HepG2 (cell line): ENCODE measurements around the gene AFAP1. TPM values are rescaled to one million over a fixed set of nuclear protein-coding genes. Genes with fewer than 3 reads are reported as not detected.

Experiments used
- ATF7-NPFF ChIP-seq: sonication (generic); formaldehyde crosslinking; IDR thresholded peaks from 2 replicates; pipeline ENCODE4 v1.8.1; 2023; ENCODE audit warnings: mild to moderate bottlenecking, low read depth, missing genetic modification reagents, moderate library complexity
- HNRNPK ChIP-seq: fragments of 200-400 bp; formaldehyde crosslinking; IDR thresholded peaks from 2 replicates; pipeline ENCODE4 v1.6.1; 2018; ENCODE audit warnings: low read length, low read depth, moderate library complexity, mild to moderate bottlenecking; ENCODE audit not compliant: poor library complexity, severe bottlenecking
- HNRNPLL ChIP-seq: fragments of 200-400 bp; formaldehyde crosslinking; IDR thresholded peaks from 2 replicates; pipeline ENCODE4 v1.6.1; 2017; ENCODE audit warnings: mild to moderate bottlenecking, low read depth, low read length; ENCODE audit not compliant: poor library complexity, severe bottlenecking
- MBD4 ChIP-seq: IDR thresholded peaks from 2 replicates; pipeline ENCODE4 v1.6.1; 2012; ENCODE audit warnings: low read length, inconsistent platforms, borderline replicate concordance
- MBNL3 ChIP-seq: fragments of 250-450 bp; sonication (Bioruptor Pico); conservative IDR thresholded peaks from 2 replicates; pipeline ENCODE4 v1.8.0; 2022; ENCODE audit warnings: mild to moderate bottlenecking, inconsistent platforms
- NAIF1 ChIP-seq: sonication (generic); formaldehyde crosslinking; IDR thresholded peaks from 2 replicates; pipeline ENCODE4 v1.5.0; 2020; ENCODE audit warnings: mild to moderate bottlenecking, missing genetic modification reagents, borderline replicate concordance
- PHF20 ChIP-seq: sonication (generic); formaldehyde crosslinking; IDR thresholded peaks from 2 replicates; pipeline ENCODE4 v1.5.0; 2020; ENCODE audit warnings: mild to moderate bottlenecking, missing genetic modification reagents
- TBP ChIP-seq: sonication (generic); formaldehyde crosslinking; IDR thresholded peaks from 2 replicates; pipeline ENCODE4 v1.5.0; 2020; ENCODE audit warnings: missing genetic modification reagents
- ZNF121 ChIP-seq: sonication (generic); formaldehyde crosslinking; IDR thresholded peaks from 2 replicates; pipeline ENCODE4 v1.5.0; 2020; ENCODE audit warnings: mild to moderate bottlenecking, missing genetic modification reagents
- ZNF331 ChIP-seq: sonication (generic); formaldehyde crosslinking; IDR thresholded peaks from 2 replicates; pipeline ENCODE4 v1.4.0; 2020; ENCODE audit warnings: missing genetic modification reagents
- ZNF34 ChIP-seq: sonication (generic); formaldehyde crosslinking; IDR thresholded peaks from 2 replicates; pipeline ENCODE4 v1.4.0; 2020; ENCODE audit warnings: mild to moderate bottlenecking, missing genetic modification reagents, borderline replicate concordance
- ZNF562 ChIP-seq: sonication (generic); formaldehyde crosslinking; IDR thresholded peaks from 2 replicates; pipeline ENCODE4 v1.8.0; 2022; ENCODE audit warnings: missing genetic modification reagents, borderline replicate concordance
- ZNF772 ChIP-seq: sonication (generic); formaldehyde crosslinking; IDR thresholded peaks from 2 replicates; pipeline ENCODE4 v1.5.0; 2020; ENCODE audit warnings: mild to moderate bottlenecking, missing genetic modification reagents
- polyA plus RNA-seq, 8 experiments: library from polyadenylated mRNA; depleted of rRNA in 3 of 8; stranded (reverse) in 7 of 8; unstranded in 1 of 8; fragments of >200 nt; fragmentation: Illumina TruSeq in 4 of 8; extraction: Trizol in 4 of 8; gene quantifications; 2 replicates each; pipeline versions ENCODE4 v1.2.1 to v1.2.3, GENCODE V29; 2011 to 2016; ENCODE audit warnings: low read depth in 4 of 8, missing spikeins in 1 of 8, mixed read lengths in 1 of 8; ENCODE audit not compliant: insufficient read depth in 1 of 8
- total RNA-seq, 5 experiments: library from RNA; depleted of rRNA; stranded (reverse); fragments of >200 nt; fragmentation: Illumina TruSeq; extraction: Trizol; gene quantifications; 2 replicates each; pipeline ENCODE4 v1.2.3, GENCODE V29; 2016; ENCODE audit warnings: low read depth in 1 of 5
- TF ChIP-seq, protein P1 (sequence below): sonication (generic); formaldehyde crosslinking; IDR thresholded peaks from 2 replicates; pipeline ENCODE4 v1.4.0; 2020; ENCODE audit warnings: mild to moderate bottlenecking, missing genetic modification reagents, borderline replicate concordance
- TF ChIP-seq, protein P2 (sequence below), 2 experiments: fragments of 450-650 bp in 1 of 2; sonication (generic) in 1 of 2; formaldehyde crosslinking; IDR thresholded peaks; 2 replicates each; pipeline versions ENCODE4 v1.5.0 to v1.8.0; 2020 to 2022; ENCODE audit warnings: mild to moderate bottlenecking in 1 of 2, missing genetic modification reagents in 1 of 2
- TF ChIP-seq, protein P3 (sequence below): sonication (generic); formaldehyde crosslinking; conservative IDR thresholded peaks from 2 replicates; pipeline ENCODE4 v1.8.0; 2022; ENCODE audit warnings: mild to moderate bottlenecking, moderate library complexity, missing genetic modification reagents
- TF ChIP-seq, protein P4 (sequence below): sonication (generic); formaldehyde crosslinking; IDR thresholded peaks from 2 replicates; pipeline ENCODE4 v1.4.0; 2020; ENCODE audit warnings: mild to moderate bottlenecking, missing genetic modification reagents
- TF ChIP-seq, protein P5 (sequence below): fragments of 450-650 bp; IDR thresholded peaks from 2 replicates; pipeline ENCODE4 v1.6.1; 2017

AFAP1 gene
- total and polyA plus RNA-seq, 2 of the 13 experiments (the other 11 are each of a cell fraction or from before 2014, with no cell fraction given), result 2.5 TPM

DNA sequence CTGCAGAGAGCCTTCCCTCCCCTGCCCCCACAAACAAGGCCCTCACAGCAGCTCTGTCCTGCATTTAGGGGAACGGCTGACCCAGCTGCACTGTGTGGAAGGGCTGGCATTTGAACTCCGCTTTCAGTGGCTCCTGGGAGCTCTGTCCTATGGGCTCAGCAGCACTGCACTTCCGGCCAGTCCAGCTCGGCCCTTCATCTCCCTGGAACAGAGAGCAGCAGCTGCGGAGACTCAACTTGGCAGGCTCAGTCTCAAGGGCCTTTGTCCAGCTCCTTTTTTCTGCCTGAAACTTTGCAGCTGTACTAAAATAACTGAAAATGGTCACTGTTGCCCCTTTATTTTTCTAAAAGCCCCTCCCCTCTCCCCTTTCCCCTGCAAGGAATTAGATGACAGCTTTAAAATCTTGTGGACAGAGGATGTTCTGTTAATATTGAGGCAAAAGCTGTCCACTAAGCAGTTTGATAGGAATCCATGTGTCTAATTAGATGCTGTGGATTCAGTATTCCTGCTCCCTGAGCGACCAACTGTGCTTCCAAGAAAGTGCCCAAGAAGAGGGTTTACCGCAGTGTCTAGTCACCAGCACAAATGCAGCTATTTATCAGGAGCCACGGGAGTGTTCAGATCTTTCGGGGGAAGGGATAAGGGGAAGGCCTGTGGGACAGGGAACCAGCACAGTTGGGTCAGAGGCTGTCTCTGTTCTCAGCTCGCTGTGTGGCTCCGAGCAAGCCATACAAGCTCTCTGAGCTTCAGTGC lies 133.1 kb downstream of the AFAP1 start (continued):
- TF ChIP-seq, protein P1, sequence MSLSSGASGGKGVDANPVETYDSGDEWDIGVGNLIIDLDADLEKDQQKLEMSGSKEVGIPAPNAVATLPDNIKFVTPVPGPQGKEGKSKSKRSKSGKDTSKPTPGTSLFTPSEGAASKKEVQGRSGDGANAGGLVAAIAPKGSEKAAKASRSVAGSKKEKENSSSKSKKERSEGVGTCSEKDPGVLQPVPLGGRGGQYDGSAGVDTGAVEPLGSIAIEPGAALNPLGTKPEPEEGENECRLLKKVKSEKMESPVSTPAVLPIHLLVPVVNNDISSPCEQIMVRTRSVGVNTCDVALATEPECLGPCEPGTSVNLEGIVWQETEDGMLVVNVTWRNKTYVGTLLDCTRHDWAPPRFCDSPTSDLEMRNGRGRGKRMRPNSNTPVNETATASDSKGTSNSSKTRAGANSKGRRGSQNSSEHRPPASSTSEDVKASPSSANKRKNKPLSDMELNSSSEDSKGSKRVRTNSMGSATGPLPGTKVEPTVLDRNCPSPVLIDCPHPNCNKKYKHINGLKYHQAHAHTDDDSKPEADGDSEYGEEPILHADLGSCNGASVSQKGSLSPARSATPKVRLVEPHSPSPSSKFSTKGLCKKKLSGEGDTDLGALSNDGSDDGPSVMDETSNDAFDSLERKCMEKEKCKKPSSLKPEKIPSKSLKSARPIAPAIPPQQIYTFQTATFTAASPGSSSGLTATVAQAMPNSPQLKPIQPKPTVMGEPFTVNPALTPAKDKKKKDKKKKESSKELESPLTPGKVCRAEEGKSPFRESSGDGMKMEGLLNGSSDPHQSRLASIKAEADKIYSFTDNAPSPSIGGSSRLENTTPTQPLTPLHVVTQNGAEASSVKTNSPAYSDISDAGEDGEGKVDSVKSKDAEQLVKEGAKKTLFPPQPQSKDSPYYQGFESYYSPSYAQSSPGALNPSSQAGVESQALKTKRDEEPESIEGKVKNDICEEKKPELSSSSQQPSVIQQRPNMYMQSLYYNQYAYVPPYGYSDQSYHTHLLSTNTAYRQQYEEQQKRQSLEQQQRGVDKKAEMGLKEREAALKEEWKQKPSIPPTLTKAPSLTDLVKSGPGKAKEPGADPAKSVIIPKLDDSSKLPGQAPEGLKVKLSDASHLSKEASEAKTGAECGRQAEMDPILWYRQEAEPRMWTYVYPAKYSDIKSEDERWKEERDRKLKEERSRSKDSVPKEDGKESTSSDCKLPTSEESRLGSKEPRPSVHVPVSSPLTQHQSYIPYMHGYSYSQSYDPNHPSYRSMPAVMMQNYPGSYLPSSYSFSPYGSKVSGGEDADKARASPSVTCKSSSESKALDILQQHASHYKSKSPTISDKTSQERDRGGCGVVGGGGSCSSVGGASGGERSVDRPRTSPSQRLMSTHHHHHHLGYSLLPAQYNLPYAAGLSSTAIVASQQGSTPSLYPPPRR (CRISPR knock-in tag), result no peak
- TF ChIP-seq ZNF562 (CRISPR knock-in tag), result no peak
- 0 out of 2 replicates have a peak, but pooled peaks have one; percentile 15 for TF ChIP-seq ZNF331 (CRISPR knock-in tag)
- TF ChIP-seq, protein P2, sequence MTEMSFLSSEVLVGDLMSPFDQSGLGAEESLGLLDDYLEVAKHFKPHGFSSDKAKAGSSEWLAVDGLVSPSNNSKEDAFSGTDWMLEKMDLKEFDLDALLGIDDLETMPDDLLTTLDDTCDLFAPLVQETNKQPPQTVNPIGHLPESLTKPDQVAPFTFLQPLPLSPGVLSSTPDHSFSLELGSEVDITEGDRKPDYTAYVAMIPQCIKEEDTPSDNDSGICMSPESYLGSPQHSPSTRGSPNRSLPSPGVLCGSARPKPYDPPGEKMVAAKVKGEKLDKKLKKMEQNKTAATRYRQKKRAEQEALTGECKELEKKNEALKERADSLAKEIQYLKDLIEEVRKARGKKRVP (CRISPR knock-in tag; IDR thresholded peaks at IDR 0.05), result no peak
- TF ChIP-seq, protein P3, sequence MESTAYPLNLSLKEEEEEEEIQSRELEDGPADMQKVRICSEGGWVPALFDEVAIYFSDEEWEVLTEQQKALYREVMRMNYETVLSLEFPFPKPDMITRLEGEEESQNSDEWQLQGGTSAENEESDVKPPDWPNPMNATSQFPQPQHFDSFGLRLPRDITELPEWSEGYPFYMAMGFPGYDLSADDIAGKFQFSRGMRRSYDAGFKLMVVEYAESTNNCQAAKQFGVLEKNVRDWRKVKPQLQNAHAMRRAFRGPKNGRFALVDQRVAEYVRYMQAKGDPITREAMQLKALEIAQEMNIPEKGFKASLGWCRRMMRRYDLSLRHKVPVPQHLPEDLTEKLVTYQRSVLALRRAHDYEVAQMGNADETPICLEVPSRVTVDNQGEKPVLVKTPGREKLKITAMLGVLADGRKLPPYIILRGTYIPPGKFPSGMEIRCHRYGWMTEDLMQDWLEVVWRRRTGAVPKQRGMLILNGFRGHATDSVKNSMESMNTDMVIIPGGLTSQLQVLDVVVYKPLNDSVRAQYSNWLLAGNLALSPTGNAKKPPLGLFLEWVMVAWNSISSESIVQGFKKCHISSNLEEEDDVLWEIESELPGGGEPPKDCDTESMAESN (CRISPR knock-in tag), result no peak
- TF ChIP-seq, protein P4, sequence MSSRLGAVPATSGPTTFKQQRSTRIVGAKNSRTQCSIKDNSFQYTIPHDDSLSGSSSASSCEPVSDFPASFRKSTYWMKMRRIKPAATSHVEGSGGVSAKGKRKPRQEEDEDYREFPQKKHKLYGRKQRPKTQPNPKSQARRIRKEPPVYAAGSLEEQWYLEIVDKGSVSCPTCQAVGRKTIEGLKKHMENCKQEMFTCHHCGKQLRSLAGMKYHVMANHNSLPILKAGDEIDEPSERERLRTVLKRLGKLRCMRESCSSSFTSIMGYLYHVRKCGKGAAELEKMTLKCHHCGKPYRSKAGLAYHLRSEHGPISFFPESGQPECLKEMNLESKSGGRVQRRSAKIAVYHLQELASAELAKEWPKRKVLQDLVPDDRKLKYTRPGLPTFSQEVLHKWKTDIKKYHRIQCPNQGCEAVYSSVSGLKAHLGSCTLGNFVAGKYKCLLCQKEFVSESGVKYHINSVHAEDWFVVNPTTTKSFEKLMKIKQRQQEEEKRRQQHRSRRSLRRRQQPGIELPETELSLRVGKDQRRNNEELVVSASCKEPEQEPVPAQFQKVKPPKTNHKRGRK (CRISPR knock-in tag), result no peak
- TF ChIP-seq NAIF1 (CRISPR knock-in tag), result no peak
- no peak for TF ChIP-seq MBNL3 (CRISPR knock-in tag)
- TF ChIP-seq ATF7-NPFF (CRISPR knock-in tag), result no peak
- no peak for TF ChIP-seq MBD4
- no peak for TF ChIP-seq ZNF34
- TF ChIP-seq, protein P5, sequence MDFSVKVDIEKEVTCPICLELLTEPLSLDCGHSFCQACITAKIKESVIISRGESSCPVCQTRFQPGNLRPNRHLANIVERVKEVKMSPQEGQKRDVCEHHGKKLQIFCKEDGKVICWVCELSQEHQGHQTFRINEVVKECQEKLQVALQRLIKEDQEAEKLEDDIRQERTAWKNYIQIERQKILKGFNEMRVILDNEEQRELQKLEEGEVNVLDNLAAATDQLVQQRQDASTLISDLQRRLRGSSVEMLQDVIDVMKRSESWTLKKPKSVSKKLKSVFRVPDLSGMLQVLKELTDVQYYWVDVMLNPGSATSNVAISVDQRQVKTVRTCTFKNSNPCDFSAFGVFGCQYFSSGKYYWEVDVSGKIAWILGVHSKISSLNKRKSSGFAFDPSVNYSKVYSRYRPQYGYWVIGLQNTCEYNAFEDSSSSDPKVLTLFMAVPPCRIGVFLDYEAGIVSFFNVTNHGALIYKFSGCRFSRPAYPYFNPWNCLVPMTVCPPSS, result no peak
- TF ChIP-seq ZNF772 (CRISPR knock-in tag), result no peak
- no peak for TF ChIP-seq TBP (CRISPR knock-in tag)
- peak; percentile 86 for TF ChIP-seq ZNF121
- TF ChIP-seq PHF20 (CRISPR knock-in tag), result no peak
- no peak for TF ChIP-seq HNRNPLL
- TF ChIP-seq HNRNPK, result no peak
